Activated T-cell treated with anti-CD3 and anti-CD28 coated beads for 48 hours (primary cell): ENCODE measurements around the gene DCAF4.
A peak's percentile ranks its signal among the peaks of the same experiment; 100 is the strongest.
"Not testable (repeated sequence)": the region's sequence is repeated elsewhere in the genome, so short reads cannot be mapped to it uniquely, and the experiment has no call there.

Experiments used
- DNase-seq: peaks from one replicate; pipeline ENCODE4 v3.0.0-alpha.2; 2020; ENCODE audit warnings: low read depth

Gene DCAF4

DNA sequence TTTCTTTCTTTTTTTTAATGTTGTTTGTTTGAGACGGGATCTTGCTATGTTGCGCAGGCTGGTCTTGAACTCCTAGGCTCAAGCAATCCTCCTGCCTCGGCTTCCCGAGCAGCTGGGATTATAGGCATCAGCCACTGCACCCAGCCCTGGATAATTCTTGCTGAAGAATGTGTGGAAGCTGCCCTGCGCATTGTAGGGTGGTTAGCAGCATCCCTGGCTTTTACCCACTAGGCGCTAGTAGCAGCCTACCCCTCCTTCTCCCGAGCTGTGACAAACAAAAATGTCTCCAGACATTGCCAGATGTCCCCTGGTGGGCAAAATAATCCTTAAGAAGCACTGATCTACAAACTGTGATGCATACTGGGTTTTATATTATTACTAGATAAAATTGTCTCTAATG is 6.6 kb downstream of the DCAF4 start:
- DNase-seq: no peak

GRCh38 chr14:72939630-72940029 is 13.4 kb downstream of the DCAF4 start:
- DNase-seq: no peak

- DNase-seq: no peak
Observed at GRCh38 chr14:72941286-72941985, 15.2 kb downstream of the DCAF4 start.

DNA sequence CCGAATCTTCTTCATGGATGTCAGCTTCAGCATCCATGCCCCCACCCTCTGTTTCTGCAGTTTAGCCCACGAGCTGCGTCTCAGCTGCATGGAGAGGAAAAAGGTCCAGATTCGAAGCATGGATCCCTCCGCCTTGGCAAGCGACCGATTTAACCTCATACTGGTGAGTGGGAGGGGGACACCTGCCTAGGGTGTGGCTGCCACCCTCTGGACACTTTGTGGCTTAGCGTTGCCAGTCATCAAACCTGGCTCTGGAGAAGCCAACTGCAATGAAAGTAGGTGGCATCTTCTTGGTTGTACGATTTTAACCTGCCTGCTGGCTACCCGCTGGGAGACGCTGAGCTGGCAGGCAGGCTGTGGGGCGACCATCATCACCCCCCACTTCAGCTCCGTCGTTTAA is 16.7 kb downstream of the DCAF4 start:
- no peak for DNase-seq

- no peak for DNase-seq
Observed at GRCh38 chr14:72943876-72944430, 17.7 kb downstream of the DCAF4 start.

- DNase-seq: no peak
Observed at GRCh38 chr14:72945356-72946027, 19.2 kb downstream of the DCAF4 start.

GRCh38 chr14:72946491-72946890 is 20.2 kb downstream of the DCAF4 start:
- DNase-seq: no peak

- DNase-seq: no peak
Observed at GRCh38 chr14:72947366-72948160, 21.3 kb downstream of the DCAF4 start.

- peak; percentile 38 for DNase-seq
Observed at GRCh38 chr14:72948481-72949138, 22.3 kb downstream of the DCAF4 start.

DNA sequence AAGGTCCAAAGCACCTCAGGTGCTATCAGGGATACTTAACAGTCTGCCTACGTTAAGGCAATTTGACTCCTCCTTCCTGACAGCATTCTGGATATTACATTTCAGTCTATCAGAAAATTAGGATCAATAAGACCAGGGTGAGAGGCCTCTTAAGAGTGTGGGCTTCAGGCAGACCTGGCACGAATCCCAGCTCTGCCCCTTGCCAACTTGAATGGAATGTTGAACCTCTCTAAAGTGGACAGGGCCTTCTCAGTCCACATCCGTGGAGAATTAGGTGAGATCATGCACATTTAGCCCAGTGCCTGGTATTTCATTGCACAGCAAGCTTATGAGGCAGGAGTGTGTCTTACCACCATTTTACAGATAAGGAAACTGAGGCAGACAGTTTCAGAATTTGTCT is 25.9 kb downstream of the DCAF4 start:
- no peak for DNase-seq

- DNase-seq: not testable (repeated sequence)
Observed at GRCh38 chr14:72956741-72957140, 30.5 kb downstream of the DCAF4 start.

- no peak for DNase-seq
Observed at GRCh38 chr14:72957213-72957612, 30.9 kb downstream of the DCAF4 start.

GRCh38 chr14:72958548-72958947 is 32.3 kb downstream of the DCAF4 start:
- DNase-seq: no peak

DNA sequence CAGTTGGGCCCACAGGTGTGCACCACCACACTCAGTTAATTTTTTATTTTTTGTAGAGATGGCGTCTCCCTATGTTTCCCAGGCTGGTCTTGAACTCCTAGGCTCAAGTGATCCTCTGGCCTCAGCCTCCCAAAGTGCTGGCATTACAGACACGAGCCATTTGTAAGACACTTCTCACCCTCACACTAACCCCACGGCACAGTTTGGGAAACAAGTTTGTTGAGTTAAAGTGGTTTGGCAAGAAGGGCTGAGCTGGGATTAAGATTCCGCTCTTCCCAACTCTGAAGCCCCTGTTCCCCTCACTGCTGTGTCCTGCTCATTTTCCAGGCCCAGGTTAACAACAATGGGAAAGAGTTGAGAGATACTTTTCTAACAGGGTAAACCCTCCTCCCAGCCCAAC is 34.8 kb downstream of the DCAF4 start:
- not testable (repeated sequence) for DNase-seq

DNA sequence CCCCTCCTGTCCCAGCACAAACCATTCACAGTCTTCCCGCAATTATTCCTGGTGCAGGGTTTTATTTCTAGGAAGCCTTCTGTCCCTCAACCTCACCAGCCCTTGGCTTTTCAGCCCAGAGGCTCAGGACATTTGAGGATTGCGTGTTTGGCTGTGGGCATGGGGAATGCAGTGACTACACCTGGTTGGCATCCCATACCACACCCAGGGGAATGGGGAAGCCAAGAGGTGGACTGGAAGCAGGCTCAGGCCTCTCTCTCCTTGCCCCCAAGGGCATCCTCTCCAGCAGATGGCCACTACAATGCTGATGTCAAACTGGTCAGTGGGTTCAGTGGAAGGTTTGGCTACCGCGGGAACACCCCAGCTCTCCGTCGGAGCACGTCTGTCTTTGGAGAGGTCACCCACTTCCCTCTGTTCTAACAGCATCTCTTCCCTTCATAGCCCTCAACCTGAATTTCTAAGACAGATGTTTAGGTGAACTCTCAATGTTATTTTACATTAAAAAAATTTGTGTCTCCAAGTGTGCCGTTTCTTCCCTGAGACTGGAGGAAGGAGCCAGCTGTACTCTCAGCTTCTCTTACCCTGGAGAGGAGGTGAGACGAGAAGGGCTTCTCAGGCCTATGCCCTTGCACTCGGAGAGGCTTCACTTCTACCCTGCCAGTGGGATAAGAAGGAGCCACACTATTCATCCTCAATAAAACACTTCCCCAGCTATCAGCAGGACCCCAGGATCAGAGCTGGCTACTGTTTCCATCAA is 35.5 kb downstream of the DCAF4 start:
- DNase-seq: no peak

DNA sequence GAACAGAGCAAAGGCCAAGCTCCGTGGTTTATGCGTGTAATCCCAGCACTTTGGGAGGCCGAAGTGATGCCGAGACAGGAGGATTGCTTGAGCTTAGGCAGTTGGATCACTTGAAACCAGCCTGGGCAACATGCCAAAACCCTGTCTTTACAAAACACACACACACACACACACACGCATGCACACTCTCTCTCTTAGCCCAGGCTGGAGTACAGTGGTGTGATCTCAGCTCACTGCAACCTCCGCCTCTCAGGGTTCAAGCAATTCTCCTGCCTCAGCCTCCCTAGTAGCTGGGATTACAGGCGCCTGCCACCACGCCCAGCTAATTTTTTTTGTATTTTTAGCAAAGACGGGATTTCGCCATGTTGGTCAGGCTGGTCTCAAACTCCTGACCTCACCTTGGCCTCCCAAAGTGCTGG is 36.1 kb downstream of the DCAF4 start:
- DNase-seq: not testable (repeated sequence)

- DNase-seq: no peak
Observed at GRCh38 chr14:72962829-72963312, 36.6 kb downstream of the DCAF4 start.

DNA sequence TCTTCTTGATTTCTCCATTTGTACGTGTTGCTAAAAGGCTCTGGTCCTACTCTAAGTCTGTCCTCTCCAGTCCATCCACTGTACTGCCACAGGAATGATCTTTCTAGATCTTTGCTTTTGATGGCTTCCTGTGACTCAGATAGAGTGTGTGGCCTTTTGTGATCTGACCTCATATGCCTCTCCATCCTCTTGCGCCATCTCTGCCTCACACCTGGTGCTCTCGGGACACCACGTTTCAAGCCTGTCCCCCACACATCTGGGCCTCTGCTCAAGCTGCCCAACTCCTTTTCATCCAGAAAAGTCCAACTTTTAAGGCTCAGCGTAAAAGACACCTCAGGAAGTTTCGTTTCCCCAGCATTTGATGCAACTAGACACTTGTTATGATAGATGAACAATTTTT is 39.0 kb downstream of the DCAF4 start:
- DNase-seq: no peak

DNA sequence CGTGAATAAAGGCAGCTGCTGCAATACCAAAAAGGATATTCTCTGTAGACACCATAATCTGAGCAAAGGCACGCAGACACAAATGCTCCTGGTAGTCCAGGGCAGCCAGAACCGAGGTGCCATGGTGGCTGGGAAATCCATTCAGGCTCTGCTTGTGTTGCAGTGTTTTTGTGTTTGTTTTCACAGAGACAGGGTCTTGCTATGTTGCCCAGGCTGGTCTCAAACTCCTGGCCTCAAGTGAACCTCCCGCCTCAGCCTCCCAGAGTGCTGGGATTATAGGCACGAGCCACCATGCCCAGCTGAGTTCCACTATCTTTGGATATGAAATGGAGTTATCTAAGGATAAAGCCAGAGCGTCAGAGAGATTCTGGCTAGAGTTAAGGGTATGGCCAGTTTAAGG is 39.8 kb downstream of the DCAF4 start:
- DNase-seq: no peak

DNA sequence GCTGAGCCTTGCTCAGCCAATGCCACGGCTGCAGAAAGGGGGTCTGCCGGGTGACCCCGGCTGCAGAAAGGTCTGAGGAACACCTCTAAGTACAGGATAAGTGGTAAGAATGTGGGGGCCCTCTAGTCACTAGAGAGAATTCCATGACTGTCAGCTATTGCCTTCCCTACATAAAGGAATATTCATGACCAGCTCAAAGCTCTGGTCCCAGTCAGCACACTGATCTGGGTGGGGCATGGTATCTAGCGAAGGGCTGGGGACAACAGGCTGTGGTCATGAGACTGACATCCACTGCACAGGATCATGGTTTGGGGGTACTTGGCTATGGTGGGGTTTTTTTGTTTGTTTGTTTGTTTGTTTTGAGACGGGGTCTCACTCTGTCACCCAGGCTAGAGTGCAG is 42.1 kb downstream of the DCAF4 start:
- no peak for DNase-seq

DNA sequence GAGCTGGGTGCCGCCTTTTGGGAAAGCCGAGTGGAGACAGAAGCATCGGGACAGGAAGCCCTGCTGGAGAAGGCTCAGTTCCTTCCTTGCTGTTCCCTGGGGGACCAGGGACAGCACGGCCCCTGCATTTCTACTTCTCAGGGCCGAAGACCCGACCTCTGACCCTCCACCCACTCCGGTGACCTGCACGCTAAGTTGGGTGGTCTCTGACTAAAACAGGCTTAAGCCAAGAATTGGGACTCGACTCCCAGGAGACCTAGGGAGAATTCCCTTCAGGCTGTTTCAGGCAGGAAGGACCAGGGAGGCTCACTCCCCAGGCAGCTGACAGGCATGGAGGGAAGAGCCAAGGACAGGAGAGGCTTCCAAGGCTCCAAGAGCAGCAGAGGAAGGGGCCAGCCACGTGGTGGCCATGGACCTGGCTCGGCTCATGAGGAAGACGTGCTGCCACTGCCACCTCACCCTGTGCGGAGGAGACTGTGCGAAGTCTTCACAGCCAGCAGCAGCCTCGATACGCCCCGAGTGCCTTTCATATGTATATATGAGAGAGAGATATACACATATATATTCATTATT is 43.9 kb downstream of the DCAF4 start:
- DNase-seq: no peak
